Activated naive CD4-positive, alpha-beta T cell (primary cell): ENCODE results near the gene SULF2.

ENCODE experiments used
- DNase-seq, 4 experiments: peaks; one replicate each; lab custom pipeline; 2025; lab: John Stamatoyannopoulos, UW

SULF2 gene

DNA sequence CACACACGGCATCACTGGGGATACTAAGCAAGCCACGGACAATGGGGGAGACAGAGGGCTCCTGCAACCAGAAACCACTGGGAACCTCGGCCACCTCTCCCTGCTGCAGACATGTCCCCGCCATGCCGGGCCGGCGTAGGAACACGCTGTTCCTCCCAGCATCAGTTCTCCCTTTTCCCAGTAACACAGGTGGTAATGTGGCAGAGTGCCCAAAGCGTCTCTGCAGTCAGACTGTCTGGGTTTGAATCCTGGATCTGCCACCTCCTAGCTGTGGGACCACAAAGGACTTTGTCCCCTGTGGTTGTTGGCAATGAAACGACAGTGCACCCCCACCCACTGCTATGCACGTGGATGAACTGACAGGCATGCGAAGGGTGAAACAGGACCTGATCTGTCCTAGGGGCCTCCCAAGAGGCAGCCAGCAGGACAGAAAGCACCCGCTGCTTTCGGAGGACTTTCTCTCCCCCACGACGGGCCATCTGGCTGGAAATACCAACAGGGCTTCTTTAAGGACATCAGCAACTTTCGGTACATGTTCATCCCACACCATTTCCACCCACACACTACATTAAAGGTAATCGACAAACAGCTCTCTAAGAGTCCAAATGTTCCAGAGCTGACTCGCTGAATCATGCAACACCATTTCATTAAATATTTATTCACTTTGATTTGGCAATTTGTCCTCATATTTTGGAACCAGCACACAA lies 74.1 kb downstream of the SULF2 start:
- DNase-seq, result no peak

DNA sequence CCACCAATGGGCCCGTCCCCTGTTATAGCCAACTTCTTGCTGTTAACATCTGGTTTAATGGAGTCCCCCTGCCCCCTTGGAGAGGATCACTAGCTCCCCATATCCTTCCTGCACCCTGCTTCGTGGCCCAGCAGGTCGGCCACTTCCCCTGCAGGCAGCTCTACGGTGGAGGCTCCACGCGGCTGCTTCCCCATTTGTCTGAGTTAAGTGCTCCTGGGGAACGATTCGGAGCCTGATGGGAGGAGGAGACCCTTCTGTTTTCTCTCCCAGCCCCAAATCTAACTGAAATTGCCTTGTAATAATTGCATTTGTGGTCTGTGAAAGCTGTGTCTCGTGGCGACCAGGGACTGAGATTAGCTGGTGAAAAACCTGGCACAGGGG lies 74.6 kb downstream of the SULF2 start:
- no peak for DNase-seq

DNA sequence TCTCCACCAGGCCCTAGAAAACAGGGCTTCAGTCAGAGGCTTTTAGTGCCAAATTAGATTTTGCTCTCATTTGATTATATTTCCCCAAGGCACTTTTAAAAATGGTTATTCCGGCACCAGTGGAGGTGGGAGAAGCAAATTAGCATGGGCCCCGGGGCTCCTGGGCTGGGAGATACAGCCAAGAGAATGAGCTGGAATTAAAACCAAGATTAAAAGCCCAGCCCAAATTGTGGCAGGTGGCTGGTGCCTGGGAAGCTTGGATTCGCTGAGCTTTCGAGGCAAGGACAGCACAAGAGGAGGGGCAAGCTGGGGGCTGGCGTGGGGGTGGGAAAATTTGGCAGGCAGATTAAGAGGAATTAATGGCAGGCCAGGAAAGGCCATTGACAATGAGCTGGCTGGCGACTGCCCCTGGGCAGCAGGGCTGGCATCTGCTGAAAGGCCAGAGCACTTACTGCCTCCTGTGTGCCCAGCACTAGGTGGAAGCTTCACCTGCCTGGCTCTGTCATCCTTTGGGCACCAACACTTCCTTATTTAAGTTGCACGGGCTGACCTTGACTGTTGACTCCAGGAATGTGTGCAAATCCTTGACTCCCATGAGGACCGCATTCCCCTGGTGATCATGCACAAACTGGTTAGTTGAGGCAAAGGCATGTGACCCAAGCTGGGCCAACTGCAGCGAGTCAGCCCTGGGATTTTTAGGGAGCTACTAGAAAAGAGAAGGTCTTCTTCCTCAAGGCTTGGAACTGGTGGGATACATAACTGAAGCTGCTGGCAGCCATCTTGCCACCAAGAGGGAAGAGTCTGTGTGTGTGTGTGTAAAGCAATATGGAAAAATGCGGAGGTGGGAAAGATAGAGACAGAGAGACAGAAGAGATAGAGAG lies 76.1 kb downstream of the SULF2 start:
- no peak for DNase-seq

DNA sequence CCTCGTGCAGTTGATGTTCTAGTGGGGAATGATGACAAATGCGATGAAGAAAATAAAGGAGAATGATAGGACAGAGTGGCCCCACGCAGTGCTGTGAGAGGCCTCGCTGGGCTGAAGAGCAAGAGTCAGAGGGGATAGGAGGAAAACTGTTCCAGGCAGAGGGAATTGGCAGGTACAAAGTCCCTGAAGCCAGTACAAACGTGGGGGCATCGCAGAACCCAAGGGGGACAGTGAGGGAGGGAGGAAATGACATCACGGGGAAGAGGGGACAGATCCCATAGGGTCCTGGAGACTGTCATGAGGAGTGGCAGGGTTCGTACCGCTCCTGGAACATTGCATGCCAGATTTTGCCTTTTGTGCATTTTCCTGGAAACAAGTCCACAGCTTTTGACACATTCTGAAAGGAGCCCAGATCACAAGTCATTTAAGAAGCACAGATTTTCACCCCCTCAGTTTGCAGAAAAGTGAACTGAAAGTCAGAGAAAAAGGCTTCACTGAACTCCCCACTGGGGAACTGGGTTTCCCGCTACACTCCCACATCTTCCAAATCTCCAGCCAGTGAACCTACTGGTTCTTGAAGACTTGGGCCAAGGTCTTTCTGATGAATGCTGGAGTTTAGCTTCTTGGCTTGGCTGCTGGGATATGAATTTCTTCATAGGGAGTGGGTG lies 77.0 kb downstream of the SULF2 start:
- no peak for DNase-seq

DNA sequence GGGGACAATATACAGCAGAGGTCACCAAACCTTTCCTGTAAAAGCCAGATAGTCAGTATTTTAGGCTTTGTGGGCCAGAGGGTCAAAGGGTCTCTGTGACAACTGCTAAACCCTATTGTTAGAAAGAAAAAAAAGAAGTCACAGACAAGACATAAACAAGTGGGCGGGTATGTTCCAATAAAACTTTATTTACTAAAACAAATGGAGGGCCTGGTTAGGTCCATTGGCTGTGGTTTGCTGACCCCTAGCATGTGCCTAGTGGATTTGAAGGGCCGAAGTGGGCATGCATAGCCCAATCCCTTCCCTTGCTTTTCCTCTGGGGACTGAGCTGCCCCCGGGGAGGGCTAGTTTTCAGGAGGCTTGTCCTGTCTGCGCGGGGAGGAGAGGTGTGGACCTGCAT lies 78.9 kb downstream of the SULF2 start:
- DNase-seq, result no peak

DNA sequence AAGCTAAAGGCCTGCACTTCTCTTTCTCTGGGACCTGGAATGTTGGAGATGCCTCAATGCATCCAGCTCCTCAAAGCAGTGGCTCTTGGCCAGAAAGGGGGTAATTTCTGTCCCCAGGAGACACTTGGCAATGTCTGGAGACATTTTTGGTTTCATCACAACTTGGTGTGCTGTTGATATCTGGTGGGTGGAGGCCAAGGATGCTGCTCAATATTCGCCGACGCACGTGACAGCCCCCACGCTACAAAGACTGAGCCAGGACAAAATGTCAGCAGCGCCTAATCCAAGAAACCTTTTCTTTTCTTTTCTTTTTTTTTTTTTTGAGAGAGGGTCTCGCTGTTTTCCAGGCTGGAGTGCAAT lies 79.8 kb downstream of the SULF2 start:
- DNase-seq, result no peak

DNA sequence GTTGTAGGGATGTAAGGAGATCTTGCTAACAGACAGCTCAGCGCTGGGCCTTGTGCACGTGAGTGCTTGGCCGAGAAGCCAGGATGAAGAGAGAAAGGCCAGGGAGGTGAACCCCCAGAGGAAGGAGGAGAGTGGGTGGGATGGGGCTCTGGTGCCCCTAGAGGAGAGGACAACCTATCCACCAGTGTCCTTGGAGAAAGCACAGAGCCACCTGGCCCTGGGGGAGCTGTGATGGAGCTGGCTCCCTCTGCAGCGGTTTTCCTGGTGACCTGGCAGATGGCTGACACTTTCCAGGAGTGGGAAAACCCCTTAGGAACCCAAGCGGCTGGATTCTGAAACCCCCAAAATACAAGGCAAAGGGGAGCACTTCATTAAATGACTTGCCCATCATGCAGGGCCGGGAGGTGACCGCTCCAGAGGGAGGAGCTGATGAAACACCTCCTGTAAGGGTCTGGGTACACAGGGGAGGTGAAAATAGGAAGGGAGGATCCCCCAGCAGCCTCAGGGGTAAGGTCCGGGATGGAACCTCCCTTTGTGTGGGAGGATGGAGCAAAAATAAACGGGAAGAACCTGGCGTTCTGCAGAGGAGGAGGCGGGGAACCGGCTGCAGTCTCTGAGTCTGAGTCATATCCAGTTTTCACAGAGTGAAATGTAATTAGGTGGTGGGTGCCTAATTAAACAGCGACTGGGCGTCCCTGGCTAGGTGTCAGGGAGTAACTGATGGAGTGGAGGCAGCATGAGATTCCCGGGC lies 80.4 kb downstream of the SULF2 start:
- DNase-seq, result no peak

DNA sequence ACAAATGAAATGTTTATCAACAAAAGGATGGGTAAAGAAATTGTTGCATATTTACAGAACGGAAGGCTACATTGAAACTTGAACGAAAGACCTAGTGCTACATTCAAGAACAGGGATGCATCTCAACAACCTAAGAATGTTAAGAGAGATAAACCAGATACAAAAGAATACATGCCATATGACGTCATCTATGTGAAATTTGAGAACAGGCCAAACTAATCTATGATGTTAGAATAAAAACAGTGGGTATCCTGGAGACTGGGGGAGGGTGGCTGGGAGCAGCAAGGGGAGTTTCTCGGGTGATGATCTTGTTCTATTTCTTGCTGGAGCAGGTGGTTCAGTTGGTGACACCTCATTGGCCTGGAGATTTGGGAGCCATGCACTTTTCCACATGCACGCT lies 81.5 kb downstream of the SULF2 start:
- no peak for DNase-seq

DNA sequence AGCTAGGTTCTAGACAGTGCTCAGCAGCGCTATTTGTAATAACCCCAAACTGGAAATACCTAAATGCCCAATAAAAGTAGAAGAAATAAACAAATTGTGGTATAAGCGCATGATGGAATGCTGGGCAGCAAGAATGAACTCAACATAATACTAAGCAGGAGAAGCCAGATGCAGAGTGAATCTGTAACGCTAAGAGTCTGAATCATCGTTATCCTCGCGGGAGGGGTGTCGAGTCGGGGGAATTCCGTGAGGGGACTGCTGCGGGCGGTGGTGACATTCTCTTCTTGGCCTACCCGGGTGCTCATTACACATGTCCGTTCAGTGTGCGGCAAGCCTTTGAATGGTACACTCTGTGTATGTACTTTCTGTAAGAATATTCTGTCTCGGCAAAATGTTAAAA lies 83.7 kb downstream of the SULF2 start:
- DNase-seq, result no peak

DNA sequence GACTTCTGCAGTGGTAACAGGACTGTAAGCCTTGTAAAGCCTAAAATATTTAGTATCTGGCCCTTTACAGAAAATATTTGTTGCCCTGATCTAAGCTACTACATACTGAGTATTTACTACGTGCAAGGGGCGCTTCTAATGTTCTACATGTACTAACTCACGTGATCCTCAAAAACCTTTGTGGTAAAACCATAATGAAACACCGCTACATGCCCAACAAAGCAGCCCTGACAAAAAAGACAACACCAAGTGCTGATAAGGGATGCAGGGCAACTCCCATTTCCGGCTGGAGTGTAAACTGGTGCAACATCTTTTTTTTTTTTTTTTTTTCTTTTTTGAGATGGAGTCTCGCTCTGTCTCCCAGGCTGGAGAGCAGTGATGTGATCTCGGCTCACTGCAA lies 85.0 kb downstream of the SULF2 start:
- DNase-seq, result no peak

DNA sequence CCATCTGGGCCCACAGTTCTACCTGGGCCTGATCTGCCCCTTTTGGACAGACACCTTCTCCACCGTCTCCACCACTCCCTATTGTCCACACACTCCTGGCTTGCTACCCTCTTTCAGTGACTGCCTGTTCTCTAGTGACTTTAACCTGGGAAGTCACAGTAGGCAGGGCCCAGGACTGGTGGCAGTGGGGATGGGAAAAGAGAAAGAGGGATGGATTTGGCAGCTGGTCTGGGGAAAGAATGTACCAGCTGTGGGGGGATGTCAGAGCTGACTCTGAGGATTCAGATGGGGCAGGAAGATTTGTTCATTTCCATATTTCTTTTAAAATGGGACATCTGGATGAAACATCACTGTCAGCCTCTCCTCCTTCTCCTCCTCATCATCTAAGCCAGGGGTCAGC lies 85.5 kb downstream of the SULF2 start:
- no peak for DNase-seq

DNA sequence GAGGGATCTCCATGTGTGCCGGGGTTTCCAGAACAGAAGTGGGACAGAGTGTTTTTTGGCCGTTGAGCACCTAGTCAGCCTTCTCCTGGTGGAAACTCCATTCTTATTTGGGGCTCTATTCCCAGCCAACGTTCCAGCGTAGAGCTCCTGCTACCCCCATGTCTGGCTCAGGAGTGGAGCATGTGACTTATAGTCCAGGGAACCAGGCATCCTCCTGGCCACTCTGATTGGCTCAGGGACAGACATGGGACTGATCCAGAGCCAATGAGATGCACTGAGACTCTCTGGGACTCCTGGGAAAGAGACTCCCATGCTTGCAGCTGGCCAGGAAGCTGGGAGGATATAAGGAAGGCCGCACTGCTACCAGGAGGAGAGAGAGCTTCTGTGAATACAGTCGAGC lies 87.1 kb downstream of the SULF2 start:
- DNase-seq, result no peak

DNA sequence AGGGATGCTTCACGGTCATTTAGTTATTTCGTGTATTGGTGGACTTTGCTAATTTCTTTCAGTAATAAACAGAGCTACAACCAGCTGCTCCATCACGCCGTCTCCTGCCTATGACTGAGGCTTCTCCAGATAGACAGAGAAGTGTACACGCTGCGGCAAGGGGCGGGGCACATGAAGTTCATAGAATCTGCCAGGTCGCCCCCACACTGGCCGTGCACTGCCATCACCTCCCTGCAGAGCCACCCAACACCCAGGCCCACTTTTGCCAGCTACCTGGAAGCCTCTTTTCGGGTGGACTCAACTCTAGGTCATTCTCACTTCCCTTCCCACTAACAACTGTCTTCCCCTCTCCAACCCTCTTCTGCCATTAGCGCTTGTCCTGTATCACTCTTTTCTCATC lies 88.4 kb downstream of the SULF2 start:
- no peak for DNase-seq

DNA sequence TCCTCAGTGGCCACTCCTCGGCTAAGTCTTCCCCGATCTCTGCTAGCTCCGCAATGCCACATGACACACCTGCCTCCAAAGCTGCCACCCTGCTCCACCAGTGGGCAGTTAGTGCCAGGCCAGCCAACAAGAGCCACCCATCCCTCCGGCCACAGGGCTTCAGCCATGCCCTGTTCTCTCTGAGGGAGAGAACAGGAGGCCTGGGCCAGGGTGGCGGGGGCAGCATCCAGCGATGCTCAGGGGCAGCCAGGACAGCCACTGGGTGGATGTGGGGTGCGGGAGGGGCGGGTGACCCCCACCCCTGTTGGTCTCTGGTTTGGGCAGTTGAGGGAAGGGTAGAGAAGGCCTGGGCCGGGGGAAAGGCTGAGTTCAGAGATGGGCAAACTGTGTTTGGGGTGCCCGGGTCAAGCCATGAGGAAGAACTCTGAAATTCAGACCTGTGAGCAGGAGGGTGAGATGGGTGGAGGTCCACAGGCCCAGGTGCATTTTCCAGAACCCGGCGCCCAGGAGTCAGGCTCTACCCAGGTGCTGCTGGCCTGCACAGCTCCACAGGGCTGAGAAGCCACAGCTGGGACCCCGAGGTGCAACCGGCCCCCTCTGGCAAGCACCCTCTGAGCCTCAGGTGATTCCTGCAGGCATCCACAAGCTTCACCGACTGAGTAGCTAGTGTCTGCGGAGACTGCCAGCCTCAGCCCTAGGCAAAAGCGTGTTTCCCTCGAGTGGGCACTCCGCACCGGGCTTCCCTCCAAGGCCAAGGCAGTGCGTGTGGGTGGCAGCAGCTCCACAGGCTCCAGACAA lies 91.1 kb downstream of the SULF2 start:
- no peak for DNase-seq

DNA sequence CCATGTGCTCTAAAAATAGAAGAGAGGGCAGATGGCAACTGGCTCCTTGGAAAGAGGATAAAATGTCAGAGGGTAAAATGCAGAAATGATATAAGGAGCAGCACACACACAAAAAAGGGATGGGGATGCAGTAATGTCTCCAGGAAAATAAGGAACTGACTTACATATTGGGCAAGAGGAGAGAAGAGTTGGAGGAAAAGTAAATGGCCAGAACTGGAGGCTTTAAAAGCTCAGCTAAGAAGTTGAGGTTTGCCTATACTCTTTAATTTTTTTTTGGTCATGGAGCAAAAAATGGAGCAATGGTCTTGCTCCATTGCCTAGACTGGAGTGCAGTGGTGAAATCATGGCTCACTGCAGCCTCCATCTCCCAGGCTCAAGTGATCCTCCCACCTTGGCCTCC lies 93.7 kb downstream of the SULF2 start:
- no peak for DNase-seq

DNA sequence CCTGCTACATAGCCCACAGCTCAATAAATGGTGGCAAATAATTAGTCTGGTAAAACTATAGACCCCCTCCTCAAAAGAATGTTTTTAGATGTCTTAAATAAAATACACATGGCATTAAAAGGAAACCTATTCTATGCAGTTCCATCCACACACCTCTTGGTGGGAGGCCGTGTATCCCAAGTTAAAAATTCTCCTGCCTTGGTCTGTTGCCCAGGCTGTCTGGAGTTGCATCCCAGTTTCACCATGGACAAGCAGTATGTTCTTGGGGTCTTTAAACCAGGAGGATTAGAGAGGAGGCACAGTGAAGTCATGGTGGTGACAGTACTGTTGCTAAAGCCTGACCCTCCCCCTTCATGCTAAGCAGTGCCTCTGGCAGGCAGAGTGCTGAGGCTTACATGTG lies 95.5 kb downstream of the SULF2 start:
- no peak for DNase-seq

DNA sequence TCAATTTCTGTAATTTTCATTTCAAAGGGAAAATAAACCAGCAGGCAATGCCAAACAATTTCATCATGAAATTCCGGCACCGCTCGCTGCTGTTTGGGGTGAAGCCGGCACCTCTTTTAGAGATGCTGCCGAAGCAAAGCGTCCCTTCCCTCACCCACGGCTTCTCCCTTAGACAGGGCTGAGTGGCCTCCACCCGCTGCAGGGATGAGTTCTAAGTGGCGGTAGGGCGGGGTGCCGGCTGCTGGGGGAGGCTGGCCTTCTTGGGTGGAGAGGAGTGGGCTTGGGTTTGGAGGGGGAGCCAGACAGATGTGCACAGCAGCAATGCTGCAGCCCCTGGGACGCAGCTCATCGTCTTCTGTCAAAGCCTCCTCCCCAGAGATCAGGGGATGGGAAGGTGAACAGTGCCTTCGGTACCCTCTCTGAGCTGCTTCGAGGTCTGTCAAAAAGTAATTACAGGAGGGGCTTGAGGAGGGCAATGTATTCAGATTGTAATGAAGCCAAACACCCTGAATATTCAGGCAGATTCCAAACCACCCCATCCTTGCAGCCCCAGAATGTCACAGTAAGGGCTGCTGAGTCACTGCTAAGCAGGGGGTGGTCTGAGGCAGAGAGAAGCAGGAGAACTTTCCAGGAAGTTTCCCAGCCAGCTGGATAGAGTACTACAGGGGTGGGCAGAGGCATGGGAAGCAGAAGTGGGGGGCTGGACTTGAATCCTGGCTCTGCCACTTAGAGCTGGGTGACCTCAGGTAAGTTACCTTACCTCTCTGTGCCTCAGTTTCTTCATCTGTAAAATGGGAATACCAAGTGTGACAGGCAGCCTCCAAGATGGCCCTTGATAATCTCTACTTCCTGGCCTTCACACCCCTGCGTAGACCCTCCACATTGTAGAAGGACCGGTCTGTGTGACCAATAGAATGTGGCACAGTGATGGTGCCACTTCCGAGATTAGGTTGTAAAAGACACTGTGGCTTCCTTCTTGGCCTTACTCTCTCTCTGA lies 96.6 kb downstream of the SULF2 start:
- DNase-seq, result no peak

DNA sequence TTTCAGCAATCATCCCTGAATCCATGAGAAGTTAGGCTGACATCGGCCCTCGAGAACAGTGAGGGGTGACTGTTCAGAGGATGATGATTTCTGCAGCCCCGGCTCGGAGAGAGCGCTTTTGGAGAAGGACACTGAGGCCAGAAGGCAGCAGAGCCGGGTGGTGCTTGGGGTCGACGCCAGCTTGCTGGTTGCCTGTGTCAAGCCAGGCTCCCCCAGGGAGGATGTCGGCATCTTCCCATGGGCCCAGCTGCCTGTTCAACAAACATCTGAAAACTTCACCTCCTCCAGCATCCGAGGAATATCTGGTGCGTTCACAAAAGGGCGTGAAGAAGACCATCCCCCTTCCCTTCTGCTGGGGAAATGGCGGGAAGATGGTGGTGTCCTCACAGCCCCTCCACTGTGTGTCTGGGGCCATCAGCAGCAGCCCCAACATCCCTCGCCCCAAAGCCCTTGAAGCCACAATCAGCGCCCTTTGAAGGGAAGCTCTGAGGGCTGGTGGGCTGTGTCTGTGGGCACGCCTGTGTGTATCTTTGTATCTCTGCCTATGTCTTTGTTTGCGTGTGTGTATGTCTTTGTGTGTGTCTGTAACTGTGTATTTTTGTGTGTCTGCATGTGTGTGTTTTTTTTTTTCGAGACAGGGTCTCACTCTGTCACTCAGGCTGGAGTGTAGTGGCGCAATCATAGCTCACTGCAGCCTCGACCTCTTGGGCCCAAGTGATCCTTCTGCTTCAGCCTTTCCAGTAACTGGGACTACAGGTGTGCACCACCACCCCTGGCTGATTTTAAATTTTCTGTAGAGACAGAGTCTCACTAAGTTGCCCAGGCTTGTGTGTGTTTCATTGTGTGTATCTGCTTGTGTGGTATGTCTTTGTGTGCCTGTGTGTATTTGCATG lies 97.9 kb downstream of the SULF2 start:
- no peak for DNase-seq

DNA sequence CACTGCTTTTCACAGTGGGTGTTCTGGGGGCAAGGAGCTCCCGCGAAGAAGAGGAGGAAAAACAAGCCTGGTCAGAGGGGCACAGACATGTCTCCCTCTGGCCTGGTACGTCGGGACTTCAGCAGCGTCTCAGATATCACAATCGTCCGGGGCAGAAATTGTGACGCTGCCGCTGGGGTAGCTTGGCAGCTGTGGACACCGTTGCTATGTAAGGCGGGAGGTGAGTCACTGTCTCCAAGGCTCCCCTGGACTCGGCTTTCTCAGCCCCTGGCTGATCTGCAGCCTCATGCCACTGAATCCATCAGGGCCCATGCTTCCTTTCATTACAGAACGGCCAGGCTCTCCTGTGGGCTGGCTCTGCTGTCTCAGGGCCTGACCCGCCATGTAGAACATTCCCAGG lies 98.7 kb downstream of the SULF2 start:
- no peak for DNase-seq
